ENCODE measurements around the gene TM9SF1. TPM values are rescaled to one million over a fixed set of nuclear protein-coding genes. Genes with fewer than 3 reads are reported as not detected.
"Not testable (repeated sequence)": the region's sequence is repeated elsewhere in the genome, so short reads cannot be mapped to it uniquely, and the experiment has no call there.

TM9SF1 gene
- total and polyA plus RNA-seq, 3 donors from 2014 or later: 45.0 to 53.2 (median 50.0) TPM

DNA sequence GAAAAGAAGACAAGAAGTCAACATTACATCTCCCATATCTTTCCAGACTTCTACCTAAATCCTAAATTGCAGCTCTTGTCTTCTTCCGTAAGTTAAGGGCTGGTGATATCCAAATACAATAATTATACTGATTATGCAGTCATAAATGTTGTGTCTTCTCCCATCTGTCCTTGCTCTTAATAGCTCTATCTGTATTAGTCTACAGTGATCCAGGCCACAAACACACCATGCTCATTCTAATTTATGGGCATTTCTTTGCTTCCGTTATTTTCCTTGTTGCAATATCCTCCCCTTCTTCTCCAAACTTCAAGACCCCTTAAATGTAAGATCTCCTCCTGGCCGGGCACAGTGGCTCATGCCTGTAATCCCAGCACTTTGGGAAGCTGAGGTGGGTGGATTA lies 24.3 kb upstream of the TM9SF1 start:
- Histone ChIP-seq H3K9me3 (no peaks in the 10 kb centered on the region), H3K4me3 (no peak overlapping the region), H3K4me1 (peaks cover 13% of the 10 kb centered on the region), H3K27me3 (no peaks in the 10 kb centered on the region), H3K27ac (no peak overlapping the region), H3K36me3 (ENCODE audit: low read depth, missing control alignments) (no peaks in the 10 kb centered on the region)
- TF ChIP-seq POLR2A (IDR thresholded peaks at IDR 0.05): no peak
- TF ChIP-seq CTCF (IDR thresholded peaks at IDR 0.05): no peak
- 56 to 58% methylated on average over 3 of the region's 3 CpGs for WGBS, 2 donors
- DNase-seq: no peak
- intact Hi-C loops (cut with DNase I; ENCODE audit: low total_unique reads): no loop called here

GRCh38 chr14:24219080-24219479 lies 23.8 kb upstream of the TM9SF1 start:
- H3K27me3 ChIP-seq: no peaks in the 10 kb centered on the region
- no peak for DNase-seq
- no peaks in the 10 kb centered on the region for H3K36me3 ChIP-seq (ENCODE audit: low read depth, missing control alignments)
- TF ChIP-seq CTCF (IDR thresholded peaks at IDR 0.05) (no peak), POLR2A (IDR thresholded peaks at IDR 0.05) (no peak)
- no peak overlapping the region for H3K4me3 ChIP-seq
- H3K4me1 ChIP-seq: peaks cover 16% of the 10 kb centered on the region
- no peak overlapping the region for H3K27ac ChIP-seq
- intact Hi-C loops (cut with DNase I; ENCODE audit: low total_unique reads): no loop called here
- 87 to 88% methylated on average over 4 of the region's 4 CpGs for WGBS, 2 donors
- no peaks in the 10 kb centered on the region for H3K9me3 ChIP-seq

GRCh38 chr14:24216876-24217275 lies 21.6 kb upstream of the TM9SF1 start:
- intact Hi-C loops (cut with DNase I; ENCODE audit: low total_unique reads); H3K36me3 ChIP-seq (ENCODE audit: low read depth, missing control alignments); H3K27ac ChIP-seq: not testable (repeated sequence)

DNA sequence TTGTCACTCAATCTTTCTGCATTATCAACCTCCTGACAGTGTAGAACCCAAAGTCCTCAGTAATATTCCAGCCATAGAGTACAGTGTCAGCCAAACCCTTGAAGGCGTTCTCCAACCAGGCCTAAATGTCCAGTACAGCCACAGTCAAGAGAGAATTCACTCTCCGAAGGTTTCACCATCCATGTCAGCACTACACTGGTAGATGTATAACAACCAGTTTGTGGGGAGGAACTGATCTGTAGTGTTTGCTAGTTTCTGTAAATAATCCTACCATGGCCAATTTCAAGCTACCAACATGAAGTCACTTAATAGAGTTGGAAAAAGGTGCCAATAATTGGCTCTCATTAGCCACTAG lies 21.1 kb upstream of the TM9SF1 start:
- intact Hi-C loops (cut with DNase I; ENCODE audit: low total_unique reads): no loop called here
- no peak overlapping the region for H3K4me3 ChIP-seq

More at GRCh38 chr14:24216876-24217275, 21.6 kb upstream of the TM9SF1 start:
- WGBS, 2 donors: 50 to 86% methylated on average over 1 of the region's 1 CpG
- not testable (repeated sequence) for H3K9me3 ChIP-seq, H3K4me3 ChIP-seq, H3K27me3 ChIP-seq, DNase-seq
- H3K4me1 ChIP-seq: peaks cover 21% of the 10 kb centered on the region

GRCh38 chr14:24215495-24216344 lies 20.5 kb upstream of the TM9SF1 start, which contains the start of gene MDP1:
Gene MDP1 (minus strand): TSS chr14:24216066. CDS start chr14:24215955, 111 bp downstream.
- Histone ChIP-seq H3K36me3 (ENCODE audit: low read depth, missing control alignments) (no peaks in the 10 kb centered on the region), H3K27me3 (no peaks in the 10 kb centered on the region), H3K4me1 (peaks cover 21% of the 10 kb centered on the region), H3K4me3 (peak within 1 kb of the TSS; percentile 81 to 85), H3K9me3 (no peaks in the 10 kb centered on the region), H3K27ac (peak within 1 kb of the TSS; percentile 88 to 92)
- intact Hi-C loops (cut with DNase I; ENCODE audit: low total_unique reads): no loop called here
- WGBS, 2 donors: 0 to 1% methylated on average over 37 to 40 of the region's 40 CpGs
- TF ChIP-seq POLR2A (IDR thresholded peaks at IDR 0.05): peak; percentile 14
- peak; percentile 22 to 58 (median 46) for TF ChIP-seq CTCF (IDR thresholded peaks at IDR 0.05)
- DNase-seq: peak; percentile 89

More for the DNA sequence above, 21.1 kb upstream of the TM9SF1 start:
- DNase-seq: no peak
- WGBS, 2 donors: 34 to 65% methylated on average over 2 of the region's 2 CpGs
- no peaks in the 10 kb centered on the region for H3K9me3 ChIP-seq
- H3K4me1 ChIP-seq: peaks cover 21% of the 10 kb centered on the region
- H3K27ac ChIP-seq: peak overlapping the region; percentile 88 to 92
- no peaks in the 10 kb centered on the region for H3K27me3 ChIP-seq
- H3K36me3 ChIP-seq (ENCODE audit: low read depth, missing control alignments): no peaks in the 10 kb centered on the region
- no peak for TF ChIP-seq POLR2A (IDR thresholded peaks at IDR 0.05)

Data from testis (tissue), 3 donors.